ENCODE data around the gene CENPQ.

GRCh38 chr6:49430866-49431265 lies 32.3 kb upstream of the CENPQ start:
- TF ChIP-seq POLR2A (IDR thresholded peaks at IDR 0.05) (no peak), CTCF (IDR thresholded peaks at IDR 0.05) (no peak)

Measured in lower leg skin (tissue), 3 donors.